Activated gamma-delta T cell treated with Interleukin-2 at 50 U/mL for 16 hours (primary cell): ENCODE measurements around the gene EPB41L2.

Experiments
- DNase-seq: peaks from one replicate; pipeline ENCODE4 v3.0.0-alpha.2; 2020

EPB41L2 gene

DNA sequence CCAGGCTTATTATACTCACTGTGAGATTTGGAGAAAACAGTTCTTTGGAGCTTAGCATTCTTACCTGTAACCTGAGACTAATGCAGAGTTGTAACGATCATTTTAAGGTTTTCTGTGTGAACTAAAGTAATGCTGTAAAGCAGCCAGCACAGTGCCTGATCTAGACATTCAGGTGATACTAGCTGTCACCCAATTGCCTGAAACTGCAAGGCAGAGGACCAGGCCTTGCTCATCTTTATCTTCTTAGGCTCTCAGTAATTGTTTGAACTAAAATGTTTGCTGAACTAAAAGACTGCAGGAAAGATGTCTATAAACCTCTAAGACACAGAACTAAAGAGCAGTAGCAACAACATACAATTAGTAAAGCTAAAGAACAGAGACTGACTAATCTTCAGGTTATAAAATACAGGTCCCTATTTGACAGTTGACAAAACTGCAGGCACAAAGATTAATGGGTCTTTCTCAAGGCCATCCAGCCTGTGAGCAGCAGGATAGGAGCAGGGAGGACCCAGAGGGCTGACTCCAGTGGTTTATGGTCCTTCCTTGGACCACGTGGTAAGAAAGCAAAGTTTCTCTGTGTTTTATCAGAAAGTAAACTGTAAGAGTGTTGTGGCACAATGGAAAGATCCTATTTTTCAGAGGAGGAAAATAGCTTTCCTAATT lies 204.4 kb downstream of the EPB41L2 start:
- DNase-seq: no peak

GRCh38 chr6:130858054-130858453 lies 205.0 kb downstream of the EPB41L2 start:
- no peak for DNase-seq

- no peak for DNase-seq
These were observed 209.4 kb downstream of the EPB41L2 start for GRCh38 chr6:130853555-130854183.

DNA sequence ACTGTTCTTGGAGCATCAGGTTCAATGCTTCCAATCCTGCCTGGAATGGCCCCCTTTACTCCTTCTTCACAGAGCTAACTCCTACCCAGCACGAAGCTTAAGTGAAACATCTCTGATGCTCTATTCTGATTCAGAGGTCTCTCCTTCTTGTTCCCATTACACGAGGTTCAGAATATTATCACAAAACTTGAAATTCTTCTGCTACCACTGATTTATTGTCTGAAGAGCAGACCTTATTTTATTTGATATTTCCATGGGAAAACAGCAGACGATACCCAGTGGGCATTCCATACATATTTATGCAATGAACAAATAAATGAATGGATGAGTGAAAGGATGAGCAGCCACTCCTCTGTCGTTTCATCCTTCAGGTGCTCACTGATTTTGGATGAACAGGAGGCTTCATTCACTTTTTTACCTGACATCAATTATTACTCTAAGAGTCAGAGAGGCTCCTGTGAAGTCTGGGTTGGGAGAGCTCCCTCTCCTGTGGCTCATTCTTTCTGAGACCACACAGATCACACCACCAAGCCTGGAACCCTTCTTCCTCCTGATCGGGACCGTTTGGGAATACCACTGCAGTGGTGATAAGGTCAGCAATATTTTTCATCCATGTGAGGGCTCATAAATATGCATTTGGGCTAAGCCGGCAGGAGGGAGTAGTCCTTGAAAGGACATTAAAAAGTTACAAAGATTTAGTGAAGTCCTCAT lies 210.0 kb downstream of the EPB41L2 start:
- DNase-seq: no peak

DNA sequence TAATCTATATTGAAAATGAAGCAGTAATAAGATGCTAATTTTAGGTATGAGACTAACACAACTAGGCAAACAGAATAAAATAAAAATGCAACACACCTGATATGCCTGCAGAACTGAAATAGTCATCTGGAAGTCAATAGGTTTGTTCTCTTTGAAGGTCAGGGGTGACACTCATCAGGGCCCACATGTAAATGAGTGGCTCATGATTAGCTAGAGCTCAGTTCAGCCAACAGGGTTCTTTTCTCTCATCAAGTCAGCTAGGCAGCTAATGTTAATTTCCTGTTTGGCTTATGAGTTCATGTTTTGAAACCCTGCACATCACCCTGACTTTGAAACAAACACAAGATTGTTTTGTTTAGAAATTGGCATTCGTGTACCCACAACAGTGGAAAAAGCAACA lies 212.0 kb downstream of the EPB41L2 start:
- DNase-seq: no peak

DNA sequence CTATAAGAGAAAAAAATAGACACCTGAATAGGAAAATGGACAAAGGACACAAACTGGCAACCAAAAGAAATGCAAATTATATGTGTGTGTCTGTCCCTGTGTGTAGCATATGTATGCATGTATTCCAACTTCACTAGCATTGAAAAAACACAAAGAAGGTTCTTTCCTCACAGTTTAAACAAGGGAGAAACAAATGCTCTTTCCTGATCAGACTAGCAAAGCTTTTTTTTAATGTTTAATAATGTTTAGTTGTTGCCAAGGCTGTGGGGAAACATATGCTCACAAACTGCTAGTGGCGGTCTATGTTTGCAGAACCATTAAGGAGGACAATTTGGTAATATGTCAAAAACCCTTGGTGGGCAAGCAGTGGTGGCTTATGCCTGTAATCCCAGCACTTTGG lies 213.5 kb downstream of the EPB41L2 start:
- DNase-seq: no peak

GRCh38 chr6:130848945-130849344 lies 214.1 kb downstream of the EPB41L2 start:
- no peak for DNase-seq

DNA sequence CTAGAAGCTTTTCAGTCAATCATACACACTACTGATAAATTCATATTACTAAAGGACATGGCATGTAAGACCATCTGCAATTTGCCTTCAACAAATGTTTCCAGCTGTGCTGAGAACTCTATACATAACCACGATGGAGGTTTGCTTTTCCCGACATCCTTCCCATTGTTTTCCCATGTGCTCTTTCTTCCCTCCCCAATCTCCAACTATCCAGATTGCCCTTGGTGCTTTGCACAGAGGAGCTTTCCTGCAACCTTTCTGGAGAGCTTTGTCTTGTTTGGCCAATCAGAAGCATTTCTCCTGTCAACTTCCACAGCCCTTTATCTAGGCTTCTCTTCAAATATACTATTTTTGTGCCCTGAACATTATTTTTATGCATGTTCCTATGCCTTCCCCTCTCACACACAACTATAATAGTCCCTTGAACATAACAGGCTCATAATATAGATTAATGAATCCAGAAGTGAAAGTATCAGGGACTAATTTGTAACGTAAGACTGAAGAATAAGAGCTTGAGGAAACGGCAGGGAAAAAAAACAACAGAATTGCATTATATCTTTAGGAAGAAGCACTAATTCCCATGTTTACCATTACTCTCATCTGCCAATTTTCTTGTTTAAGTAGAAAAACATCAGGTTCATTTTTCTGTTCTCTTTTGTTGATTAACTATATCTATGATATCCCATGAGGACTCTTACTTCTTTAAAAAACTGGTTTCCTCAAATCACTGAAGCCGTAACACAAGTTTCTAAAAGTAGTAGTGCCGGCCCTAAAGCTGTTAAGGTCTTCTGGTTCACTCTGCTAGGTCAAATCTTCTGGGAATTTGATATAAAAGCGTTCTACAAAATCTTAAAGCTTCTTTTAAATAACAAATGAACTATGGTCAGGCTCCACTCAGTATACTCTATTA lies 215.8 kb downstream of the EPB41L2 start:
- no peak for DNase-seq

GRCh38 chr6:130846501-130846900 lies 216.5 kb downstream of the EPB41L2 start:
- DNase-seq: no peak

DNA sequence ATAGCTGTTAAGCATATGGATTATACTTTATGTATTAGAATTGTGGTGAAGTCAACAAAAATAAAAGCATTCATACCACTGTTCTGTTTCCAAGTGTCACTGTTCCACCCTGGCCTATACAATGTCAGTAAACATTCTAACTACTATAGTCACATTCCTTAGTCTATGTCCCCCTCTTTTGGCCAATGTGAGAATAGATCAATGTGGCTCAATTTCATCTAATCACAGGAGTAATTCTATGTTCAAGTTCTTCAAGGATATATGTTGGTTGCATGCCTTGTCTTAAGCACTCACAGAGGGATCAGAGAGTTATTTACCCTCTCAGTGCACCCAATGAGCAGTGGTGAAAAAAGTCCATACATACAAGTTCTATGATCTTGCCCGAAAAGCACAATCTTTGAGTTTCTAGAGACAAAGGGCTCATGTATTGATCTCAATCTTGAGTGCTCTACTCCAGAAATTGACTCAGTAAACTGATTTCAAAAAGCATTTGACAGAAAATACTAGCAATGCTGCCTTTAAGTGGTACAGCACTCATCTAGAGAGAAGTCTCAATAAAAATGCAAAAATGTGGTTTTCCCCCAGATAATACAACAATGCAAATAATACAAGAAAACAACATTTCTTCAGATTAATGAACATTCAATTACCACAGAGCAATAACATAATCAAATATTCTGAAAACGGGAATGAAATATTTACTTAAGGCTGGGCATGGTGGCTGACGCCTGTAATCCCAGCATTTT lies 219.3 kb downstream of the EPB41L2 start:
- no peak for DNase-seq

DNA sequence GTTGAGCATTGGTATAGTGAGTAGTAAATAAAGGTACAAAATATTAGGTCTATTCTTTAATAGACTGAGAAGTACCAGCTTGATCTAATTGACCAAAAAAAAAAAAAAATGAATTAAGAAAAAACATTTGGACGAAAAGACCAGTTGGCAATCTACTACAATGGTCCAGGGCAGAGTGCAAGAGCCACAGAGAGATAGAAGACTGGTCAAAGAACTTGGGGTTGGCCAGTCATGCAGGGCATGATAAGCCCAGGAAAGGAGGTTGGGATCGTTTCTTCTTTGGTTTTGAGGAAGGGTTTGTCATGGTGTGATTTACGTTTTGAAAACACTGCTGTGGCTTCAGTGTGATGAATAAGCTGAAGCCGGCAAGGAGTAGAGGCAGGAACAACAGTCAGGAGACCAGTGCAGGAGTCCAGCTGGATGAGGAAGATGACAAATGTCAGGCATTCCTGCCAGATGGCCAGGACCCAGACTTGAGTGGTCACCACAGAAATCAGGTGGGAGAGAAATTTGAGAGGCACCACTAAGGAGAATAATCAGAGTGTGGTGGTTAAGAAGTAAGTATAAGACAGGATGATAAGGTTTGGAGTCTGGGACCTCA lies 221.8 kb downstream of the EPB41L2 start:
- DNase-seq: no peak

DNA sequence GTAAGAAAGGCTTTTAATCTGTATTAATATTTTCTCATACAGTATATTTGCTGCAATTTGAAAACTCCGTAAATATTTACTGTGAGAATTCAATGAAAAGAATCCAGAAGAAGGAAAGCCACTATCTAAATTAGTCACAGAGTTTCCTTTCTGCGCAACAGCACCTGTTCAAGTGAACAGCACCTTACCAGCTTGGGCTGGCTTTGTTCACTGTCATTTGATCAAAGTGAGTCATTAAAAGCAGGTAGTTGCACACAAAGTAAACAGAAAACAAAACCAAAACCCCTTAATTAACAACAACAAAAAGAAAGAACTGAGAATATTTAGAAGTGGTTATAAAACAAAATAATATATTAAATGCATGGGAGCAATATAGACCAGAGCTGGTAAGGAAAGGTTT lies 223.0 kb downstream of the EPB41L2 start:
- DNase-seq: no peak

DNA sequence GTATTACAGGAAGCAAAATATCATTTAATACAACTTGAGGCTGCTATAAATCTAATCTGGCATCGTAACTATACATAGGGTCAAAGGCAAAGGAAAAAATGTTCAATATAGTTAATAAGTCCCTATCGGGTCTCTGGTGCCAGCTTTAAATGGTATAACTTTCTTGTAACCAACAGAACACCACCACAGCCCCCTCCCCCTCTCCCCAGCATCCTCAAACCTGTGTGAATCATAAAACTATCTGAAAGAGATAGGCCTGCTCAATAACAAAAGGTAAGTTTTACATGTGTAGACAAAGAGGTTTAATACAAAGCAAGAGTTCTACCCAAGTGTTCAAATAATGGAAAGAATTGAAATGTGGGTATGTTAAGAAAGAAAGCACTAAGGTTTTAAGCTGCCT lies 223.7 kb downstream of the EPB41L2 start:
- no peak for DNase-seq

- DNase-seq: no peak
These were observed 224.1 kb downstream of the EPB41L2 start for GRCh38 chr6:130838951-130839350.

- DNase-seq: no peak
These were observed 224.7 kb downstream of the EPB41L2 start for GRCh38 chr6:130838250-130838860.

- DNase-seq: no peak
These were observed 226.0 kb downstream of the EPB41L2 start for GRCh38 chr6:130837067-130837466.

DNA sequence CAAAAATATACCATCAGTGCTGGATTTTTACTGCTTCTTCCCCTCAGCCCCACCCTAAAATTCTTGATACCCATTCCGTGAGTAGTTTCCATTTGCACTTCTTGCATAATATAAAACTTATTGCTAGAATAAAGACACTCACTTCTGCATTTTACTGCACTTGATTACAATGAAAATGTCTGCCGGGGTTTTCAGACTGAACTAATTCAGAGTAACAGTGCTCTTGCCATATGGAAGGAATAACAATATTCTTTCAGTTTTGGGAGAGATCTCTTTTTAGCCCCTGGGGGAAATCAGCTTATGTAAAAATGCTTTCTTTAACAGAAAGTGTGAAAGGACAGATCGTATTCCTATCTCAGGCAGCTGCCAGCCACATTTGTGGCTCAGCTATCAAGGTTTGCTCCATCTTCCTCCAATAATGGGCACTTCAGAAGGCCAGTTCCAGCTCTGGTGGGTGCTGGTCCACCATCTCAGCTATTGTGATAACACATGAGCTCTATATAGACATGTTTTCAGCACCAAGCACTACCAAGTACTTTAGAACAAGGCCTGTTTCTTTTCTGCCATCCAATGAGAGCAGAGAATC lies 226.9 kb downstream of the EPB41L2 start:
- DNase-seq: no peak

- no peak for DNase-seq
These were observed 228.4 kb downstream of the EPB41L2 start for GRCh38 chr6:130834482-130835251.

DNA sequence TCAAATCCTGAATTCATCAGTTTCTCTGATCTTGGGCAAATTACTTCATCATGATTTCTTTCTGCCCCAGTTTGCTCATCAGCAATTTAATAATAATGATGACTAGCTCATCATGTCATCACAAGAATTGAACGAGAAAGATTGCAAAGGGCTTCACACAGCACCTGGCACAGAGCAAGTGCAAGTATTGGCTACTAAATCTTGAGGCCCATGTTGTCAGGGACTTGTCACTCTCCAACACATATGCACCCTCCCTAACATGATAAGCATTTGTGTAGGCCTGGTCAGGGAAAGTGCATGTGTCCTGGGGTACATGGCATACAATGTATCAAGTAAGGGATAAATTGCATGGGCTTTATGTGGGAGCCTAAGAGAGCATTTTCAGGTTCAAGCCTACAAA lies 229.5 kb downstream of the EPB41L2 start:
- no peak for DNase-seq

DNA sequence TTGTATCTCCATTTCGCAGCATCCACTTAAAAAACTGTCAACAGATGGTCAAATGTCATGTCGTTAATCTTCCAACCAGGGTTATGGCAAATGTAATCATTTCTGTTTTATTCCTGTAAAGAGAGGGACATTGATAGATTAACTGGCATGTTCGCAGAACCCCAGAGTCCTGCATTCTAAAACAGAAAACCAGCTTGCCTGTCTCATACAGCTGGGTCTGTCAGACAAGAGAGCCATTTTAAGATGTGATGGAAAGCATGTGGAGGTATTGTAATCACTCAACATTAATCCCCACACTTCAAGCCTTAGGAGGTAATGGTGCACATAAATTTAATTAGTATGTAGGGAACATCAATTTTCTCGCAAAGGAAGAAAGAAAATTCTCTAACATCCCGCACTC lies 231.4 kb downstream of the EPB41L2 start:
- no peak for DNase-seq
